ENCODE measurements around the gene SLC8A1.

DNA sequence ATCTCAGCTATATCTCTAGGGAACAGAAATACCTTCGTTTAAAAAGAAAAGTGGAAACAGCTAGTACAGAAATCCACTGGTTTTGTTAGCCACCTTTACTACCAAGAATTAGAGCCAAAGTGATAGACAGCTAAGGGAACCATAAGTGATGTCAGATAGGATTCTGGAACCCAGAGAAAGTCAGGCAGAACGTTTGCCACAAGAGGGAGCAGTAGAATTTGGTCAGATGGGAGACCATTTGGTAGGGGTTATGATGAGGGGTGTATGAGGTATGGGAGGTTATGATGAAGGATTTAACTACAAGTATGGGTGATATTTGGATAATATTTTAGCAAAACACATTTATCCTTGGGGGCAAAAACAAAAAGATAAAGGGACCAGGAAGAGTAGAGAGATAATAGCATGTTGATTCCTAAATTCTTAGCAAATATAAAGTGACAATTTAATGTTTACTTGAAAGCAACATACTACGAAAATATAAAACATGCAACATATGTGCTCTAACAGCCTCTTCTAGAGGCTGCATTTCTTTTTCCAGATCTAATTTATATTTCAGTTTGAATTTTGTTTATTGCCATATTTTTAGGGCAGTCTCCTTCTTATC lies 3.3 kb downstream of the SLC8A1 start:
- TF ChIP-seq EZH2 (IDR thresholded peaks at IDR 0.05; ENCODE audit: insufficient read depth, low read length): no peak
- TF ChIP-seq, protein P1, sequence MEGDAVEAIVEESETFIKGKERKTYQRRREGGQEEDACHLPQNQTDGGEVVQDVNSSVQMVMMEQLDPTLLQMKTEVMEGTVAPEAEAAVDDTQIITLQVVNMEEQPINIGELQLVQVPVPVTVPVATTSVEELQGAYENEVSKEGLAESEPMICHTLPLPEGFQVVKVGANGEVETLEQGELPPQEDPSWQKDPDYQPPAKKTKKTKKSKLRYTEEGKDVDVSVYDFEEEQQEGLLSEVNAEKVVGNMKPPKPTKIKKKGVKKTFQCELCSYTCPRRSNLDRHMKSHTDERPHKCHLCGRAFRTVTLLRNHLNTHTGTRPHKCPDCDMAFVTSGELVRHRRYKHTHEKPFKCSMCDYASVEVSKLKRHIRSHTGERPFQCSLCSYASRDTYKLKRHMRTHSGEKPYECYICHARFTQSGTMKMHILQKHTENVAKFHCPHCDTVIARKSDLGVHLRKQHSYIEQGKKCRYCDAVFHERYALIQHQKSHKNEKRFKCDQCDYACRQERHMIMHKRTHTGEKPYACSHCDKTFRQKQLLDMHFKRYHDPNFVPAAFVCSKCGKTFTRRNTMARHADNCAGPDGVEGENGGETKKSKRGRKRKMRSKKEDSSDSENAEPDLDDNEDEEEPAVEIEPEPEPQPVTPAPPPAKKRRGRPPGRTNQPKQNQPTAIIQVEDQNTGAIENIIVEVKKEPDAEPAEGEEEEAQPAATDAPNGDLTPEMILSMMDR (IDR thresholded peaks at IDR 0.05; ENCODE audit: insufficient read depth, low read depth, low read length): peak; percentile 60

Measured in astrocyte (in vitro differentiated cells and primary cell).